ENCODE data around the gene CACNG6.

CACNG6 gene

GRCh38 chr19:53969366-53969765 is 22.1 kb upstream of the CACNG6 start:
- no peak for DNase-seq

- peak; percentile 68 for DNase-seq
These were observed 19.8 kb upstream of the CACNG6 start for GRCh38 chr19:53971673-53972072.

- DNase-seq, result peak; percentile 80
These were observed 13.9 kb upstream of the CACNG6 start for GRCh38 chr19:53977429-53977990.

GRCh38 chr19:53977991-53978731 is 13.3 kb upstream of the CACNG6 start:
- DNase-seq, result peak; percentile 55

- DNase-seq, result no peak
These were observed 12.2 kb upstream of the CACNG6 start for GRCh38 chr19:53978975-53979801.

- no peak for DNase-seq
These were observed 10.7 kb upstream of the CACNG6 start for GRCh38 chr19:53980539-53981375.

- DNase-seq, result no peak
These were observed 10.0 kb upstream of the CACNG6 start for GRCh38 chr19:53981376-53981951.

- DNase-seq, result no peak
These were observed 9.4 kb upstream of the CACNG6 start for GRCh38 chr19:53982001-53982451.

GRCh38 chr19:53982611-53983010 is 8.8 kb upstream of the CACNG6 start:
- DNase-seq, result no peak

- DNase-seq, result no peak
These were observed 7.8 kb upstream of the CACNG6 start for GRCh38 chr19:53983457-53984289.

- no peak for DNase-seq
These were observed 5.6 kb upstream of the CACNG6 start for GRCh38 chr19:53985863-53986262.

GRCh38 chr19:53988981-53989380 is 2.5 kb upstream of the CACNG6 start:
- no peak for DNase-seq

GRCh38 chr19:53989600-53990533 is 1.6 kb upstream of the CACNG6 start:
- DNase-seq, result no peak

- no peak for DNase-seq
These were observed 774 bp downstream of the CACNG6 start for GRCh38 chr19:53992211-53992610.

GRCh38 chr19:53992815-53993214 is 1.4 kb downstream of the CACNG6 start:
- DNase-seq, result no peak

GRCh38 chr19:53993448-53993847 is 2.0 kb downstream of the CACNG6 start:
- DNase-seq, result no peak

GRCh38 chr19:53994811-53995210 is 3.4 kb downstream of the CACNG6 start:
- DNase-seq, result no peak

GRCh38 chr19:53998223-53998622 is 6.8 kb downstream of the CACNG6 start:
- no peak for DNase-seq

- DNase-seq, result no peak
These were observed 8.3 kb downstream of the CACNG6 start for GRCh38 chr19:53999694-54000093.

GRCh38 chr19:54001496-54001895 is 10.1 kb downstream of the CACNG6 start:
- no peak for DNase-seq
